Activated naive CD4-positive, alpha-beta T cell treated with anti-CD3 and anti-CD28 coated beads, Interleukin-2, amount 10 ng/mL, durations not matched to agents 7 days and 5 days (primary cell): ENCODE results near the gene DNMT3L.
A peak's percentile ranks its signal among the peaks of the same experiment; 100 is the strongest.
"Not testable (repeated sequence)": the region's sequence is repeated elsewhere in the genome, so short reads cannot be mapped to it uniquely, and the experiment has no call there.

Experiments used
- CTCF ChIA-PET: fragments of 350-600 bp; sonication (Branson Sonifier 250); formaldehyde crosslinking; loops from one replicate; lab custom pipeline; 2021; ENCODE audit warnings: antibody characterized with exemption; lab: Charles Lee
- DNase-seq: peaks from one replicate; pipeline ENCODE4 v3.0.0-alpha.2; 2020
- H3K27ac Mint-ChIP-seq: one replicate; pipeline ENCODE4 v1.8.0; 2021; ENCODE audit warnings: mild to moderate bottlenecking, moderate library complexity, mixed read lengths
- H3K27me3 Mint-ChIP-seq: one replicate; pipeline ENCODE4 v1.8.0; 2021; ENCODE audit warnings: mild to moderate bottlenecking, mixed read lengths
- H3K36me3 Mint-ChIP-seq: one replicate; pipeline ENCODE4 v1.8.0; 2021; ENCODE audit warnings: mixed read lengths
- H3K4me1 Mint-ChIP-seq: one replicate; pipeline ENCODE4 v1.8.0; 2021; ENCODE audit warnings: mixed read lengths
- H3K4me3 Mint-ChIP-seq: one replicate; pipeline ENCODE4 v1.8.0; 2021; ENCODE audit warnings: mild to moderate bottlenecking, moderate library complexity, mixed read lengths
- H3K9me3 Mint-ChIP-seq: one replicate; pipeline ENCODE4 v1.8.0; 2021; ENCODE audit warnings: mixed read lengths

DNMT3L gene

DNA sequence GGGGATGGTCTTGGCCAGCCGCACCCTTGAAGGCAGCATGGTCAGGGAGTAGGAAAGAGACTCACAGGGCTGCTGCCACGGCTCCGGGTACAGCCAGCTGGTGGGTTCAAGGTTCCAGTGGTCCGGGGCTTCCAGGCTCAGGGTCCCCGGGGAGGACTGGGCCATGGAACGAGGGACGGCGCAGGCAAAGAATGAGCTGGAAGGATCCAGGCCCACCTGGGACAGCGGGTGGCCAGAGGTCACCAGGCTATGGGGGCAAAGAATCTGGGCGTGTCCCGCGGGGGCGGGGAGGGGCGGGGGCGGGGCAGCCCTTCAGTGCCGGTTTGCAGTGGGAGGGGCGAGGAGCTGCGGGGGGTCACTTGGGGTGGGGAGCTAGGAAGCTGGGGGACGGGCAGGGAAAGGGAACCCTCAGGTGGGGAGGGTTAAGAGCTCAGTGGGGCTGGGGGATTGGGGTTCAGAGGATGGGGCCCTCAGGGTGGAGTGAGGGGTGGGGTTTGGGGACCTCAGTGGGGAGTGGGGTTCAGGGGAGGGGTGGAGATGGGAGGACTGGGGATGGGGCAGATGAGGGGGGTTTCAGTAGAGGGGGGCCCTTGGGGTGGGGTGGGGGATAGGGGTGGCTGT lies at the start of gene DNMT3L:
DNMT3L (minus strand) TSS at position 223 of the 621 bp plus-strand sequence. CDS start 638 bp downstream, outside the sequence.
- Mint-ChIP-seq H3K27ac (no peak within 1 kb of the TSS), H3K27me3 (peaks cover 32% of the 10 kb centered on the region), H3K4me3 (no peak within 1 kb of the TSS), H3K36me3 (no peaks in the 10 kb centered on the region), H3K4me1 (no peaks in the 10 kb centered on the region), H3K9me3 (no peaks in the 10 kb centered on the region)
- CTCF ChIA-PET, result no interaction called here
- peak; percentile 11 for DNase-seq

DNA sequence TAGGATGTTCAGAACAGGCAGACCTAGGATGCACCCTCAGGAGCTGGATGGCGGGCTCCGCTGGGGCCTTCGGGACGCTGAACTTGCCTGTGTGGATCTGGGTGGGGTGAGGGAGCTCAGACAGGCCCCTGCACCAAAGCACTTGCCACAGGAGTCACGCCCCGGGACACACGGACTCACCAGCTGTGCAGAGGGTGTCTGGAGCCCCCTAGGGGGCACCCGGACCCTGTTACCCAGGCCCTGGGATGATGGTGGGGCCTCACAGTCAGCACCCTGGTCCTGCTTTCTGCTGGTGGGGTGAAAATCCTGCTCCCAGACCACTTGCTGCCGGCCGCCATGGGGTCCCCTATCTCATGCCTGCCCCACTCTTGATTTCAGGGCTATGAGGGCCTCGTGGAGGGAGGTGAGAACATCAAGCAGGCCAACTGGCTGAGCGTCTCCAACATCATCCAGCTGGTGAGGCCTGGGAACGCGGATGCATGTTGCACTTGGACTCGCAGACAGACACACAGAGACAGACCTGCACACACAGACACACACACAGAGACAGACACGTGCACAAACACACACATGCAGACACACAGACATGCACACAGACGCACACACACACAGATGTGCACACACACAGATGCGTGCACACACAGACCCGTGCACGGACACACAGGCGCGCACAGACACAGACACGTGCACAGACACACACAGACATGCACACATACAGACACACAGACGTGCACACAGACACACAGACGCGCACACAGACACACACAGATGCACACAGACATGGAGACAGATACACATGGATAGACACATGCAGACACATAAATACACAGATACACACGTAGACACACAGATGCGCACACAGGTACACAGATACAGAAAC lies 49.2 kb upstream of the DNMT3L start:
- no peak overlapping the region for H3K4me3 Mint-ChIP-seq

DNA sequence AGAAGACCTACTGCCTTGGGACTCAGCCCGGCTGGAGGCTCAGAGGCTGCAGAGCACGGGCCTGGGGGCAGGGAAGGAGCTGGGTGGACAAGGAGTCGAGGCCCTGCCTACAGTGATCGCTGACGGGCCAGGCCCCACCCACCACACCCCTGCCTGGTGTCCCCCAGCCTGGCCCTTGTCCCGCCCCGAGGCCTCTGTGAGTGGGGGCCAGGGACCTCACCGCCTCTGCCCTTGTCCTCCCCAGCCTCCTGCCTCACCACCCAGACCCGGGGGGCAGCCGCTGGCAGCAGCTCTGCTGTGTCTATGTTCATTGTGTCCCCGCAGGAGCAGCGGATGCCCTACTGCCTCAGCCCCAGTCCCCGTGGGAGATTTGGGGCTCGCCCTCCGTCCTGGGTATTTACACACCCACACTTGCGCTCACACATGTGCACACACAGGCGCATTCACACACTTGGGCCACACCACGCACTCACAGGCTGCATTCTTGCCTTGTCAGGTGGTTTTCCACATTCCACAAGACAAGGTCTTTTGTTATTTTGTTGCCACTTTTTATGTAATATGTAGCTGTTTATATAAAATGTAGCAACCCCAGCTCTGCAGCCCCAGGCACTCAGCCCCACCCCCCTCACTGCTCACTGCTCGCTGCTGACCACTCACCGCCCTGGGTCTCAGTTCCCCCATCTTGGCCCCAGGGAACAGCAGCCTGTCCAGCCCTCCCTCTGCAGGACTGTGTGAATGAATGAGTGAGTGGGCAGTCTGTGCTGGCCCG lies 45.4 kb upstream of the DNMT3L start:
- peaks cover 26% of the 10 kb centered on the region for H3K4me1 Mint-ChIP-seq
- DNase-seq, result no peak
- no peak overlapping the region for H3K27ac Mint-ChIP-seq
- CTCF ChIA-PET, result no interaction called here
- no peak overlapping the region for H3K4me3 Mint-ChIP-seq
- no peaks in the 10 kb centered on the region for H3K27me3 Mint-ChIP-seq
- no peaks in the 10 kb centered on the region for H3K9me3 Mint-ChIP-seq
- peaks cover 27% of the 10 kb centered on the region for H3K36me3 Mint-ChIP-seq

More for the DNA sequence above, 49.2 kb upstream of the DNMT3L start:
- Mint-ChIP-seq H3K27me3 (no peaks in the 10 kb centered on the region), H3K9me3 (no peaks in the 10 kb centered on the region), H3K27ac (no peak overlapping the region), H3K4me1 (no peaks in the 10 kb centered on the region), H3K36me3 (peaks cover 29% of the 10 kb centered on the region)
- no peak for DNase-seq
- CTCF ChIA-PET, result no interaction called here

DNA sequence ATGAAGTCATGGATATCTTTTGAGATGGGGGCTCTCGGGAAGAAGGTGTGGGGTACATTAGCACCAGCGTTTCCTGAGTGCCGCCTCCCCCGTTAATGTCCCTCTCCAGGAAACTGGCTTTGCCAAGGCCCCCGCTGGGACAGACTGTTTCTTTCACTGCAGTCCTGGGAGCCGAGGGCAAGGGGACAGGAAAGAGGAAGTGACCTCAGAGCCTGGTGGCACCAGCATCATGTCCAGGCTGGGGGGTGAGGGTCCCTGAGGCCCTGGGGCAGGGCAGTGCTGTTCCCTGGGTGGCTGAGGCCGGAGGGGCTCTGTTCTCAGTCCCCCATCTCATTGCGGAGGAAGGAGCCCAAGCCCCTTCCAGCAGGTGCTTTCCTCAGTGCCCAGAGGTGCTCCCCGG lies 44.0 kb upstream of the DNMT3L start:
- Mint-ChIP-seq H3K27ac (no peak overlapping the region), H3K36me3 (peaks cover 18% of the 10 kb centered on the region), H3K4me1 (peaks cover 40% of the 10 kb centered on the region), H3K4me3 (no peak overlapping the region), H3K27me3 (no peaks in the 10 kb centered on the region), H3K9me3 (no peaks in the 10 kb centered on the region)
- DNase-seq, result no peak
- CTCF ChIA-PET, result interaction anchor here (0.9 to 1.4 kb wide), 2 partner anchors 9 to 14 kb away, joined by 3 read pairs; no protein-coding TSS in a partner anchor

DNA sequence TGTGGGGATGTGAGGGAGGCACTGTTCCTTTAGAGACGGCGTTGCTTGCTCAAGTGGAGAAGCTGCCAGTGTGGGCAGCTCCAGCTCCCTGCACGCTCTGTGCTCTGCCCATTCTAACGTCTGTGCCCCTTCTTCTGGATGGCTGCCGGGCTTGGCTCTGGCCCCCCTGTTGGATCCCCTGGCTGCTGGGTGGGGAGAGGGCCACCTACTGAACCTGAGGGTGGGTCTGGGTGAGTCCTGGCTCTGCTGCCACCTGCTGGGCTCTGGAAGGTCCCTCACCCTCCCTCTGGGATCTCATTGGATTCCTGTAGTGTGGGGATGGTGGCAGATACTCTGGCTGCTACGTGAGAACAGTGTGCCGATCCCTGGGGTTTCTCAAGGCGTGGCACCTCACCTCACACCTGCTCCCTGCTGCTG lies 43.2 kb upstream of the DNMT3L start:
- H3K9me3 Mint-ChIP-seq, result no peaks in the 10 kb centered on the region
- H3K4me3 Mint-ChIP-seq, result no peak overlapping the region
- H3K27me3 Mint-ChIP-seq, result no peaks in the 10 kb centered on the region
- CTCF ChIA-PET, result interaction anchor here (0.9 to 1.4 kb wide), 3 partner anchors 10 to 23 kb away, joined by 3 read pairs; no protein-coding TSS in a partner anchor
- peaks cover 41% of the 10 kb centered on the region for H3K4me1 Mint-ChIP-seq
- peak; percentile 67 for DNase-seq
- peak overlapping the region; percentile 74 for H3K27ac Mint-ChIP-seq
- peaks cover 18% of the 10 kb centered on the region for H3K36me3 Mint-ChIP-seq

DNA sequence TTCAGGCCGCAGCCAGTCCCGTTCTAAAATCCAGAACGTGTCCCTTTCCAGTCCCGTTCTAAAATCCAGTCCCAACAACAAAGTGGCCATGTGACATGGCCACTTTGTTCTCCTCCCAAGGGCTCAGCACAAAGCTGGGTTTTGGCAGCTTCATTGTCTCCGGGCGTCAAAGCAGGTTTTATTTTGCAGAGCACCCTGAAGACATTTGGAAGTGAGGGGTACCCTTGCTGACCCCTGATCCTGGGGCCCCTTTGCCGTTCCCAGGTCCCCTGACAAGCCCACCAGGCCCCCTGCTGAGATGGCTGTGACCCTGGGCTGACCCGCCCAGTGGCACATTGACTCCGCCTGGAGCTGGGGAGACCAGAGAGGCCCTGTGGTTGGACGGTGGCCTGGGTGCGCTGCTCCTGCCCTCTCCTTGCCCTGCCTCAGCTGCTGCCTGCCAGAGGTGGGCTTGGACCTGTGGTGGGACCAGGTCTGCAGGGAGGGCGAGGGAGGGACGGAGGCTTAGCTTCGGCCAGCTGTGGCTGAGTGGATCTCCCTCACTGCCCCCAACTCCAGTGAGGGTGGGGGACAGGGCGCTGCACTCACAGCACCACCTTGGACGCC lies 42.4 kb upstream of the DNMT3L start:
- Mint-ChIP-seq H3K27ac (peak overlapping the region; percentile 88), H3K27me3 (no peaks in the 10 kb centered on the region), H3K36me3 (peaks cover 18% of the 10 kb centered on the region), H3K9me3 (no peaks in the 10 kb centered on the region), H3K4me3 (no peak overlapping the region), H3K4me1 (peaks cover 44% of the 10 kb centered on the region)
- DNase-seq, result no peak
- CTCF ChIA-PET, result interaction anchor here (1.1 to 1.4 kb wide), 4 partner anchors 9 to 176 kb away, joined by 3 to 4 read pairs (median 3); no protein-coding TSS in a partner anchor

DNA sequence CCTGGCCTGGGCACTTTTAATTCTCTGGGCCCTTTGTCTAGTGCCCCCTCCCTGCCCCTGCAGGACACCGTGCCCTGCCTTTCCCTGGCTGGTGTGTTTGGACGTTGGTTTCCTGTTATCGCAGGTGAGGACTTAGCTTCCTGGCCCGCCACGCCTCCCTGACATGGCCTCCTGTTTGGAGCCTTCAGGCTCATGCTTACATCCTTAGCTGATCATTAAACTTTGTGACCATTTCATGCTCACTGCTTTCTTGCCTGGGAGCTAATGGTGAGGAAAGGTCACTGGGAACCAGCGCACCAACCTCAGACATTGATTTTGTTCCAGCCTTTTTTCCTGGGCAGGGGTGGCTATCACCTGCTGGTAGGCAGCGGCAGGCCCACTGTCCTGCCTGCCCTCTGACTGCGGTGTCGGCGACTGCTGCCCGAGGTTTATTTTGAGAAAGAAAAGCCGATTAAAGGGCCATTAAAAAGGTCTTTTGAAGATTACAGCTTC lies 41.8 kb upstream of the DNMT3L start:
- CTCF ChIA-PET, result interaction anchor here (0.7 to 1.4 kb wide), 4 partner anchors 8 to 179 kb away, joined by 3 to 4 read pairs (median 3); no protein-coding TSS in a partner anchor
- H3K27me3 Mint-ChIP-seq, result no peaks in the 10 kb centered on the region
- H3K27ac Mint-ChIP-seq, result peak overlapping the region; percentile 88
- peak; percentile 50 for DNase-seq
- H3K36me3 Mint-ChIP-seq, result peaks cover 17% of the 10 kb centered on the region
- no peaks in the 10 kb centered on the region for H3K9me3 Mint-ChIP-seq
- peak overlapping the region; percentile 57 for H3K4me3 Mint-ChIP-seq
- peaks cover 48% of the 10 kb centered on the region for H3K4me1 Mint-ChIP-seq

DNA sequence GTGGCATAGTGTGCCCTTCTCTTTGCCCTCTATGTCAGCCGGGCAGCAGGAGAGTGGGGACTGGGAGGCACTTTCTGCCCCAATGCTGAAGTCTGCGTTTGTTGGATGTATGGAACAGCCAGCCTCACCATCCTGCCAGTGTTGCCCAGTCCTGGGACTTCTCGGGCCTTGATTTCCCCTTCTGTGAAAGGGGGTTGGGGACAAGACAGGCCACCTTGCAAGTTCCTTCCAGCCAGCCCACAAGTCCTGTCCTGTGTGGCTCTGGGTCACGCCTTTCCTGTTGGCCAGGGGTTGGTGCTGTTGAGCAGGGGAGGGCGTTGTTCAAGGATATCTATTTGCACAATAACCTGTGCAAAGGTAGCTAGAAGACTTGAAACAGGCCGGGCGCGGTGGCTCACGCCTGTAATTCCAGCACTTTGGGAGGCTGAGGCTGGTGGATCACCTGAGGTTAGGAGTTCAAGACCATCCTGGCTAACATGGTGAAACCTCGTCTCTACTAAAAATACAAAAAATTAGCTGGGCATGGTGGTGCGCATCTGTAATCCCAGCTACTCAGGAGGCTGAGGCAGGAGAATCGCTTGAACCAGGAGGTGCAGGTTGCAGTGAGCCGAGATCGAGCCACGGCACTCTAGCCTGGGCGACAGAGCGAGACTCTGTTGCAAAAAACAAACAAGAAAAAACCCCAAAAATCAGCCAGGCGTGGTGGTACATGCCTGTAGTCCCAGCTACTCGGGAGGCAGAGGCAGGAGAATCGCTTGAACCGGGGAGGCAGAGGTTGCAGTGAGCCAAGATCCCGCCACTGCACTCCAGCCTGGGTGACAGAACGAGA lies 41.1 kb upstream of the DNMT3L start:
- not testable (repeated sequence) for H3K27me3 Mint-ChIP-seq, H3K9me3 Mint-ChIP-seq
- Mint-ChIP-seq H3K36me3 (peaks cover 11% of the 10 kb centered on the region), H3K27ac (peak overlapping the region; percentile 42), H3K4me1 (peaks cover 56% of the 10 kb centered on the region), H3K4me3 (peak overlapping the region; percentile 81)
- DNase-seq, result peak; percentile 41
- CTCF ChIA-PET, result interaction anchor here (0.7 to 1.2 kb wide), 2 partner anchors 177 to 179 kb away, joined by 3 to 4 read pairs; no protein-coding TSS in a partner anchor

DNA sequence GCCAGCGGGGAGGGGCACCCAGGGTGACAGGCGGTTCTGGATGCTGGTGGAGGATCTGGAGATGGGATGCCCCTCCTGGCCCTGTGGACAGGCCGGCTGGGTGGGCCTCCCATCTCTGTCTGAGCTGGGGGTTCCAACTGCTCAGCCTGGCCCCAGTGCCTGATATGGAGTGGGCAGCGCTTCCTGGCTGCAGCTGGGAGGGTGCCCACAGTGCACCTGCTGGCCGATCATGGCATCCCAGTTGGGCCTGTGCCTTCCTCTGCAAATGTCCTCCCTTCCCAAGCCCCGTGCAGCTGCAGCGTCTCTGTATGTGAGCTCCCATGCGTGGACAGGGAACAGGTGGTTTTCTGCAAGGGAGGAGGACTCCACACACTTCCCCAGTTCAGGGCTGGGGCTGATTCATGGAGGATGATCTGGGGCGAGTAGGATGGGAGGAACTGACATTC lies 40.3 kb upstream of the DNMT3L start:
- Mint-ChIP-seq H3K9me3 (no peaks in the 10 kb centered on the region), H3K36me3 (peaks cover 8% of the 10 kb centered on the region), H3K4me3 (peak overlapping the region; percentile 81)

DNA sequence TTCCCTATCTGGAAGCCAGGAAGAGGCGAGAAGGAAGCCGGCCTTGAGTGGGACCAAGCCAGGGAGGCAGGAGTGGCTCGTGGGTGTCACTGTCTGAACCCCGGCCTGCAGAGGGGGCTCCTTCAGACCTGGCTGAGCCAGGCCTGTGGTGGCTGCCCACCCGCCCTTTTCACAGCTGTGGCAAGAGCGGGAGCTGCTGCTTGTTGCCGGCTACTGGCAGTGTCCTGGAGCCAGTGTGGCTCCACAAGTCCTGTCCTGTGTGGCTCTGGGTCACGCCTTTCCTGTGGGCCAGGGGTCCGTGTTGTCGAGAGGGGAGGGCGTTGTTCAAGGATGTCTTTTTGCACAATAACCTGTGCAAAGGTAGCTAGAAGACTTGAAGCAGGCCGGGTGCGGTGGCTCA lies 39.4 kb upstream of the DNMT3L start:
- Mint-ChIP-seq H3K4me3 (peak overlapping the region; percentile 81), H3K4me1 (peaks cover 62% of the 10 kb centered on the region), H3K9me3 (no peaks in the 10 kb centered on the region), H3K27ac (peak overlapping the region; percentile 84), H3K36me3 (peaks cover 6% of the 10 kb centered on the region), H3K27me3 (no peaks in the 10 kb centered on the region)
- CTCF ChIA-PET, result no interaction called here
- no peak for DNase-seq

More for the DNA sequence above, 40.3 kb upstream of the DNMT3L start:
- DNase-seq, result no peak
- CTCF ChIA-PET, result no interaction called here
- no peaks in the 10 kb centered on the region for H3K27me3 Mint-ChIP-seq
- peak overlapping the region; percentile 45 for H3K27ac Mint-ChIP-seq
- H3K4me1 Mint-ChIP-seq, result peaks cover 62% of the 10 kb centered on the region

DNA sequence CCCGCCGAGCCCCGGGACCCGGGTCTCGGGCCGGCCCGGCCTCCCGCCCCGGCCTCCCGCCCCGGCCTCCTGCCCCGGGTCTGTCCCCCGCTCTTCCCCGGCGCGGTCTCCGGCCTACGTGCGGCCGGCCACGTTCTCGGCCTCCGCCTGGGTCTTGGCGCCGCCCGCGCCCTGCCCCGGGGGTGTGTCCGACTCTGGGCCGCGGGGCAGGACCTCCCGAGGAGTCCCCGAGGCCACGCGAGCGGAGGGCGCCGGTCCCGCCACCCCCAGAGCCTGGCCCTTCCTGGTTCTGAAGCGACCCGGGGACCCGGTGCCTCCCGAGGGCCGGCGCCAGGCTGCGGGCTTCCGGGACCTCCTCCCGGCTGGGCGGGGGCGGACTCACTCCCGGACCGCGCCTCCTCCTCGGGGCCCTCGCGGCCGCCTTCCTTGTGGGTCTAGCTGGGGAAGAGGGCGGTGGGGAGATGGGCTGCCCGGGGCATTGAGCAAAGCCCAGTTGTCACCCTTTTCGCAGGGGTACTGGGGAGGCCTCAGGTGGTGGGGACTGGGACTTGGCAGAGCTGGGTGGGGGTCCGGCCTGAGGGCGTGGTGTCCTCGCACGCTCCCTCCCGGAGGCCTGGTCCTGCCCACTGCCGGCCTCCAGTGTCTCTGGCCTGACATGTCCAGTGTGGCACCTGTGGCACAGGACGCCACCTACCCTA lies 38.7 kb upstream of the DNMT3L start:
- Mint-ChIP-seq H3K27me3 (no peaks in the 10 kb centered on the region), H3K36me3 (peaks cover 6% of the 10 kb centered on the region), H3K4me3 (peak overlapping the region; percentile 81), H3K9me3 (no peaks in the 10 kb centered on the region), H3K27ac (peak overlapping the region; percentile 84), H3K4me1 (peaks cover 63% of the 10 kb centered on the region)
- CTCF ChIA-PET, result no interaction called here
- peak; percentile 82 for DNase-seq
